Activated CD4-positive, alpha-beta T cell treated with anti-CD3 and anti-CD28 coated beads for 36 hours (primary cell): Measurements from ENCODE around the gene CHRD. TPM values are rescaled to one million over a fixed set of nuclear protein-coding genes. Genes with fewer than 3 reads are reported as not detected.
"Not testable (repeated sequence)": the region's sequence is repeated elsewhere in the genome, so short reads cannot be mapped to it uniquely, and the experiment has no call there.

ENCODE experiments used
- ATAC-seq: fragments of 200-7000 bp; cut with Tn5 transposase; one replicate; pipeline ENCODE4 v1.10.0; 2021; ENCODE audit warnings: mild to moderate bottlenecking, moderate library complexity
- CTCF ChIA-PET: fragments of 350-600 bp; sonication (Branson Sonifier 250); formaldehyde crosslinking; loops from one replicate; lab custom pipeline; 2021; ENCODE audit warnings: antibody characterized with exemption; lab: Charles Lee
- POLR2A ChIA-PET: fragments of 350-600 bp; sonication (Branson Sonifier 250); formaldehyde crosslinking; loops from one replicate; lab custom pipeline; 2021; ENCODE audit warnings: antibody characterized with exemption, inconsistent platforms; lab: Charles Lee
- DNase-seq: peaks from one replicate; pipeline ENCODE4 v3.0.0-alpha.2; 2020
- H3K27ac Mint-ChIP-seq: one replicate; pipeline ENCODE4 v1.8.0; 2021; ENCODE audit warnings: mixed read lengths
- H3K27me3 Mint-ChIP-seq: one replicate; pipeline ENCODE4 v1.8.0; 2021; ENCODE audit warnings: mixed read lengths
- H3K36me3 Mint-ChIP-seq: one replicate; pipeline ENCODE4 v1.8.0; 2021; ENCODE audit warnings: low read depth, mixed read lengths
- H3K4me1 Mint-ChIP-seq: one replicate; pipeline ENCODE4 v1.8.0; 2021; ENCODE audit warnings: mixed read lengths
- H3K4me3 Mint-ChIP-seq: one replicate; pipeline ENCODE4 v1.8.0; 2021; ENCODE audit warnings: mild to moderate bottlenecking, moderate library complexity, mixed read lengths
- H3K9me3 Mint-ChIP-seq: one replicate; pipeline ENCODE4 v1.8.0; 2021; ENCODE audit warnings: low read depth, mixed read lengths
- intact Hi-C, 2 experiments: fragments of 100-400 bp; cut with DNase I in 1 of 2; cut with micrococcal nuclease in 1 of 2; formaldehyde crosslinking; loops; one replicate each; pipeline versions ENCODE4 v1.14.2 to v1.15.1; 2022 to 2024; cut with DNase I, micrococcal nuclease
- total RNA-seq, 2 experiments: library from RNA; stranded (reverse); gene quantifications; one replicate each; pipeline ENCODE4 v1.2.3, GENCODE V29; 2021

CHRD gene
- total RNA-seq, 2 experiments from 2014 or later = 0.23 TPM; not detected in 1

- Mint-ChIP-seq H3K36me3 (peaks cover 23% of the 10 kb centered on the region), H3K27ac (no peak overlapping the region), H3K4me1 (peaks cover 48% of the 10 kb centered on the region), H3K9me3 (no peaks in the 10 kb centered on the region), H3K27me3 (no peaks in the 10 kb centered on the region), H3K4me3 (peak overlapping the region; percentile 3)
- DNase-seq = no peak
- POLR2A ChIA-PET = interaction anchor here (0.6 to 0.8 kb wide), 3 partner anchors 20 to 91 kb away, joined by 3 read pairs; no protein-coding TSS in a partner anchor
- no peak for ATAC-seq
- intact Hi-C loops = loop anchor here in 1 of 2 experiments (10.0 kb wide), 1 partner anchor 1597 kb away; the partner anchor contains the start of gene TRA2B
- CTCF ChIA-PET = interaction anchor here (0.6 to 1.4 kb wide), 5 partner anchors 10 to 191 kb away, joined by 3 to 4 read pairs (median 4); partner anchors contain the start of genes CLCN2 and POLR2H
Observed at GRCh38 chr3:184337981-184338380, 41.9 kb upstream of the CHRD start.

DNA sequence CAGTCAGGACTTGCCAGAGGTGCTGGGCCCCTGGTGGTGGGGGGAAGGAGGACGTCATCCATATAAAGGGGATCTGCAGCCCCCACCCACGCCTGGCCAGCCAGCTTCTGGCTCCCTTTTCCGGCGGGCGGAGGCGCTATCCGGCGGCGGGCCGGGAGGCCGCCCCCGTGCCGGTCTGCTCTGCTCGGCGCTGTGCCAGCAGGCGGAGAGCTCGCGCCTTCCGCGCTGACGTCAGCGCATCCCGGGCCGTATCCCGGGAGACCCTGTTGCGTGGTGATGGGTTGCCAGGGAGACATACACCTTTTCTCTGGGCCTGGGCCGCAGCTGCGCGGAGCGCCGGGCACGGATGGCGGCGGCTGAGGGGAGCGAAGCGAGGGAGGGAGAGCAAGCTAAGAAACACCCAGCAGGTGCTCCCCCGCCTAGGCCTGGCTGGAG, 41.3 kb upstream of the CHRD start:
- no peaks in the 10 kb centered on the region for H3K27me3 Mint-ChIP-seq
- DNase-seq = peak; percentile 50
- ATAC-seq = no peak
- POLR2A ChIA-PET = interaction anchor here (0.6 to 0.7 kb wide), 3 partner anchors 12 to 92 kb away, joined by 3 to 4 read pairs (median 3); no protein-coding TSS in a partner anchor
- no peak overlapping the region for H3K4me3 Mint-ChIP-seq
- CTCF ChIA-PET = interaction anchor here (0.6 to 1.1 kb wide), 4 partner anchors 9 to 43 kb away, joined by 3 to 4 read pairs (median 3); no protein-coding TSS in a partner anchor
- H3K9me3 Mint-ChIP-seq = no peaks in the 10 kb centered on the region
- intact Hi-C loops = loop anchor here in 1 of 2 experiments (10.0 kb wide), 1 partner anchor 1596 kb away; the partner anchor contains the start of gene TRA2B
- peaks cover 18% of the 10 kb centered on the region for H3K36me3 Mint-ChIP-seq
- no peak overlapping the region for H3K27ac Mint-ChIP-seq
- H3K4me1 Mint-ChIP-seq = peaks cover 42% of the 10 kb centered on the region

DNA sequence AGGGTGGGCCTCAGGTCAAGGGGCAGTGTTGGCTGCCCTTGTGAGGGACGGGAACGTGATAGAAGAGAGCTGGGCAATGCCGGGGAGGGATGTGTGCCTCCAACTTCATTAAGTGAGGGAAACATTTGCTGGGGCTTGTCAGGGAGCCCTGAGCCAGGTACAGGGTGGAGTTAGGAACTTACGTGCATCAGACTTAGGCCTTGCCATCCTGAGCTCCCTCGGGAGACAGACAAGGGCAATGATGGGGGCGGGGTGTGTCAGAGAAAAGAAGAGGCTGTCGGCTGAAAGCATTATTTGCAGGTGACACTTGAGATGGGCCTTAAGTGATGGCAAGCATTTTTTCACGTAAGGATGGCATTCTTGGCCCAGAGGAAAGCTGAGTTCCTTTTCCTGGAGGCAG, 40.9 kb upstream of the CHRD start:
- H3K9me3 Mint-ChIP-seq = no peaks in the 10 kb centered on the region
- peaks cover 38% of the 10 kb centered on the region for H3K4me1 Mint-ChIP-seq
- DNase-seq (no peak), ATAC-seq (no peak)
- no peak overlapping the region for H3K4me3 Mint-ChIP-seq
- H3K27ac Mint-ChIP-seq = no peak overlapping the region
- CTCF ChIA-PET = interaction anchor here (0.6 to 0.9 kb wide), 2 partner anchors 21 to 43 kb away, joined by 3 read pairs; no protein-coding TSS in a partner anchor
- H3K27me3 Mint-ChIP-seq = no peaks in the 10 kb centered on the region
- intact Hi-C loops = loop anchor here in 1 of 2 experiments (10.0 kb wide), 1 partner anchor 1596 kb away; the partner anchor contains the start of gene TRA2B
- POLR2A ChIA-PET = interaction anchor here (0.7 kb wide), 1 partner anchor 13 kb away, joined by 4 read pairs; no protein-coding TSS in a partner anchor
- H3K36me3 Mint-ChIP-seq = peaks cover 14% of the 10 kb centered on the region

DNA sequence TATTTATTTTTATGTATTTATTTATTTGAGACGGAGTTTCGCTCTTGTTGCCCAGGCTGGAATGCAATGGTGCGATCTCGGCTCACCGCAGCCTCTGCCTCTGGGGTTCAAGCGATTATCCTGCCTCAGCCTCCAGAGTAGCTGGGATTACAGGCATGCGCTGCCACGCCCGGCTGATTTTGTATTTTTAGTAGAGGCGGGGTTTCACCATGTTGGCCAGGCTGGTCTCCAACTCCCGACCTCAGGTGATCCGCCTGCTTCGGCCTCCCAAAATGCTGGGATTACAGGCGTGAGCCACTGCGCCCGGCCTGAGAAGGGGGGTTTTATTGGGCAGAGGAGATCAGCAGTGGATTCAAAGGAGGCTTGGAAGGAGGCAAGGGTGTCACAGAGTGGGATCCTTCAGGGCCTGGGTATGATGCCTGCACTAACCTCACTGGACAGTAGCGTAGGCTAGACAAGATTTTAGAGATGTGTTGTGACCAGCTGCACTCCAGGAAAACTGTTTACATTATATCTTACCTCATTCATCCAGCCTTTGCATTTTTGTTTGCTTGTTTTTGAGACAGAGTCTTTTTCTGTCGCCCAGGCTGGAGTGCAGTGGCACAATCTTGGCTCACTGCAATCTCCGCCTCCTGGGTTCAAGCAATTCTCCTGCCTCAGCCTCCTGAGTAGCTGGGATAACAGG, 40.3 kb upstream of the CHRD start:
- not testable (repeated sequence) for H3K27ac Mint-ChIP-seq
- POLR2A ChIA-PET = interaction anchor here (0.6 kb wide), 1 partner anchor 11 kb away, joined by 5 read pairs; no protein-coding TSS in a partner anchor
- CTCF ChIA-PET = interaction anchor here (0.9 kb wide), 1 partner anchor 20 kb away, joined by 3 read pairs; no protein-coding TSS in a partner anchor

GRCh38 chr3:184341925-184342324, 37.9 kb upstream of the CHRD start:
- Mint-ChIP-seq H3K27me3 (no peaks in the 10 kb centered on the region), H3K4me3 (no peak overlapping the region), H3K4me1 (peaks cover 16% of the 10 kb centered on the region), H3K27ac (no peak overlapping the region), H3K36me3 (no peaks in the 10 kb centered on the region), H3K9me3 (no peaks in the 10 kb centered on the region)
- ATAC-seq (no peak), DNase-seq (no peak)
- CTCF ChIA-PET = interaction anchor here (0.6 to 0.7 kb wide), 2 partner anchors 114 to 391 kb away, joined by 3 to 4 read pairs; no protein-coding TSS in a partner anchor
- intact Hi-C loops = no loop called here
- POLR2A ChIA-PET = no interaction called here

More for the DNA sequence above, 40.3 kb upstream of the CHRD start:
- H3K9me3 Mint-ChIP-seq, H3K27me3 Mint-ChIP-seq, H3K4me3 Mint-ChIP-seq, DNase-seq, ATAC-seq: not testable (repeated sequence)
- intact Hi-C loops = loop anchor here in 1 of 2 experiments (10.0 kb wide), 1 partner anchor 1595 kb away; the partner anchor contains the start of gene TRA2B
- H3K36me3 Mint-ChIP-seq = peaks cover 11% of the 10 kb centered on the region
- peaks cover 32% of the 10 kb centered on the region for H3K4me1 Mint-ChIP-seq

GRCh38 chr3:184343200-184343876, 36.5 kb upstream of the CHRD start:
- ChIA-PET POLR2A (interaction anchor here (0.7 kb wide), 1 partner anchor 25 kb away, joined by 3 read pairs; no protein-coding TSS in a partner anchor), CTCF (no interaction called here)

DNA sequence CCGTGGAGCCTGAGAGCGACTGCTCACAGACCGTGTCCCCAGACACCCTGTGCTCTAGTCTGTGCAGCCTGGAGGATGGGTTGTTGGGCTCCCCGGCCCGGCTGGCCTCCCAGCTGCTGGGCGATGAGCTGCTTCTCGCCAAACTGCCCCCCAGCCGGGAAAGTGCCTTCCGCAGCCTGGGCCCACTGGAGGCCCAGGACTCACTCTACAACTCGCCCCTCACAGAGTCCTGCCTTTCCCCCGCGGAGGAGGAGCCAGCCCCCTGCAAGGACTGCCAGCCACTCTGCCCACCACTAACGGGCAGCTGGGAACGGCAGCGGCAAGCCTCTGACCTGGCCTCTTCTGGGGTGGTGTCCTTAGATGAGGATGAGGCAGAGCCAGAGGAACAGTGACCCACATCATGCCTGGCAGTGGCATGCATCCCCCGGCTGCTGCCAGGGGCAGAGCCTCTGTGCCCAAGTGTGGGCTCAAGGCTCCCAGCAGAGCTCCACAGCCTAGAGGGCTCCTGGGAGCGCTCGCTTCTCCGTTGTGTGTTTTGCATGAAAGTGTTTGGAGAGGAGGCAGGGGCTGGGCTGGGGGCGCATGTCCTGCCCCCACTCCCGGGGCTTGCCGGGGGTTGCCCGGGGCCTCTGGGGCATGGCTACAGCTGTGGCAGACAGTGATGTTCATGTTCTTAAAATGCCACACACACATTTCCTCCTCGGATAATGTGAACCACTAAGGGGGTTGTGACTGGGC, 35.1 kb upstream of the CHRD start:
- intact Hi-C loops = no loop called here

More at GRCh38 chr3:184343200-184343876, 36.5 kb upstream of the CHRD start:
- H3K9me3 Mint-ChIP-seq = no peaks in the 10 kb centered on the region
- intact Hi-C loops = no loop called here
- ATAC-seq (no peak), DNase-seq (no peak)
- no peak overlapping the region for H3K27ac Mint-ChIP-seq
- H3K4me3 Mint-ChIP-seq = no peak overlapping the region
- peaks cover 3% of the 10 kb centered on the region for H3K4me1 Mint-ChIP-seq
- H3K27me3 Mint-ChIP-seq = no peaks in the 10 kb centered on the region
- H3K36me3 Mint-ChIP-seq = no peaks in the 10 kb centered on the region

GRCh38 chr3:184345317-184346144, 34.3 kb upstream of the CHRD start:
- DNase-seq = peak; percentile 41

More for the DNA sequence above, 35.1 kb upstream of the CHRD start:
- no peak for ATAC-seq
- Mint-ChIP-seq H3K36me3 (no peaks in the 10 kb centered on the region), H3K4me1 (no peaks in the 10 kb centered on the region), H3K27me3 (no peaks in the 10 kb centered on the region), H3K9me3 (no peaks in the 10 kb centered on the region), H3K4me3 (no peak overlapping the region), H3K27ac (no peak overlapping the region)
- ChIA-PET CTCF (interaction anchor here (0.7 to 1.3 kb wide), 4 partner anchors 9 to 42 kb away, joined by 3 to 4 read pairs (median 3); no protein-coding TSS in a partner anchor), POLR2A (interaction anchor here (0.7 kb wide), 1 partner anchor 39 kb away, joined by 3 read pairs; no protein-coding TSS in a partner anchor)
- DNase-seq = no peak

DNA sequence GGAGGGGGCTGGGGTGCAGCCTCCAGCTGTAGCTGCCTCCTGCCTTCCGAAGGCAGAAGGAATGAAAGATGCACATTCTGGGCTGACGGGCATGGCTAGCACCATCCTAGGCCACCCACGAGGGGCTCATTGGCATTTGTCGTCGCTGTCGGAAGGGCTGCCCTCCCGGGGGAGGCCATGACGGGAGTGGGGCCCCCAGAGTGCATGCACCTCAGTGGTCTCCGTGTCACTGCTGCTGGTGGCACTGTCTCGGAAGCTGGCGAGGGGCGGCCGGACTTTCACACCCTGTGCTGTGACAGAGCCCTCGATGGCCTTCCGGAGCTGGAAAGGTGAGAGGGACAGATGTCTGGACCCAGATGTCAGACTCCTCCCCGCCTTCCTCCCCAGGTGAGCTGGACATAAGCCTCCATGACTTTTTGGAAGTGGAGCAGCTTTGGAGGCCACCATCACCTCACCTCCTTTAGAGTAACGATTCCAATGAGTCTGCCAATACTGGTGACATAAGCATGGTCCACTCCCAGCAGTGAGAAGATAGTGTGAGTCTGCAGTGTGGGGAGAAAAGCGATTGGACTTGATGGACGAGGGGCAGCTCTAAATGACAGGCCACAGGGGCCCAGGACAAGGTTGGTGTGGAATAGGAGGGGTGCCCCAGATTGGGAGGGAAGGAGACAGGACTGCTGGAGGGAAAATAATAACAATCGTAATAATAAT, 33.2 kb upstream of the CHRD start:
- CTCF ChIA-PET = interaction anchor here (1.4 kb wide), 1 partner anchor 12 kb away, joined by 3 read pairs; no protein-coding TSS in a partner anchor
- H3K9me3 Mint-ChIP-seq = no peaks in the 10 kb centered on the region
- intact Hi-C loops = no loop called here
- H3K27me3 Mint-ChIP-seq = no peaks in the 10 kb centered on the region
- no peaks in the 10 kb centered on the region for H3K4me1 Mint-ChIP-seq
- no peak overlapping the region for H3K27ac Mint-ChIP-seq
- no peak for DNase-seq
- POLR2A ChIA-PET = no interaction called here
- ATAC-seq = no peak
- H3K36me3 Mint-ChIP-seq = no peaks in the 10 kb centered on the region
- H3K4me3 Mint-ChIP-seq = no peak overlapping the region

More at GRCh38 chr3:184345317-184346144, 34.3 kb upstream of the CHRD start:
- ChIA-PET CTCF (interaction anchor here (1.0 to 1.3 kb wide), 2 partner anchors 8 to 10 kb away, joined by 3 to 4 read pairs; no protein-coding TSS in a partner anchor), POLR2A (interaction anchor here (0.7 kb wide), 3 partner anchors 20 to 350 kb away, joined by 3 to 4 read pairs (median 3); partner anchors contain the start of gene ABCC5)
- Mint-ChIP-seq H3K4me3 (no peak overlapping the region), H3K4me1 (no peaks in the 10 kb centered on the region), H3K36me3 (no peaks in the 10 kb centered on the region), H3K27ac (no peak overlapping the region), H3K27me3 (no peaks in the 10 kb centered on the region), H3K9me3 (no peaks in the 10 kb centered on the region)
- intact Hi-C loops = no loop called here
- peak; percentile 71 for ATAC-seq
